IMR-90 (cell line): ENCODE results near the gene PLEKHJ1. TPM values are rescaled to one million over a fixed set of nuclear protein-coding genes. Genes with fewer than 3 reads are reported as not detected.
A peak's percentile ranks its signal among the peaks of the same experiment; 100 is the strongest.

Source experiments
- ATAC-seq: fragments of 200-7000 bp; cut with Tn5 transposase; 2 replicates; pipeline ENCODE4 v1.9.1; 2020; ENCODE audit warnings: low read depth, mild to moderate bottlenecking, moderate library complexity
- BruUV-seq: library from RNA; stranded (reverse); fragments of 400-500 nt; replicated peaks from 2 replicates; lab custom pipeline; 2021; lab: Mats Ljungman, UMichigan
- CTCF ChIA-PET: fragments of 300-600 bp; formaldehyde crosslinking; extraction: SDS; loops from one replicate; lab custom pipeline; 2021; ENCODE audit warnings: antibody characterized with exemption; lab: Yijun Ruan, JAX
- POLR2A ChIA-PET: fragments of 300-600 bp; sonication (Branson Sonifier 250); formaldehyde crosslinking; loops from one replicate; lab custom pipeline; 2022; ENCODE audit warnings: antibody characterized with exemption; ENCODE audit not compliant: unreplicated experiment; lab: Charles Lee
- DNase-seq: peaks from one replicate; pipeline ENCODE4 v3.0.0; 2013
- H2AFZ ChIP-seq: replicated peaks from 2 replicates; pipeline ENCODE3; 2013; ENCODE audit warnings: low read length, mild to moderate bottlenecking; ENCODE audit not compliant: poor library complexity
- H2AK5ac ChIP-seq: 2 replicates; pipeline ENCODE4 v1.6.1; 2013; ENCODE audit warnings: low read depth, low read length, inconsistent platforms
- H2AK9ac ChIP-seq: replicated peaks from 2 replicates; pipeline ENCODE3; 2013; ENCODE audit warnings: mild to moderate bottlenecking, low read depth, low read length, moderate library complexity; ENCODE audit not compliant: poor library complexity
- H2BK120ac ChIP-seq: 2 replicates; pipeline ENCODE4 v1.6.1; 2013; ENCODE audit warnings: low read depth, low read length, inconsistent platforms
- H2BK15ac ChIP-seq: 3 replicates; pipeline ENCODE4 v1.6.1; 2013; ENCODE audit warnings: low read depth, low read length, inconsistent platforms
- H2BK20ac ChIP-seq: 2 replicates; pipeline ENCODE4 v1.6.1; 2013; ENCODE audit warnings: low read depth, mild to moderate bottlenecking, inconsistent platforms, low read length, moderate library complexity
- H2BK5ac ChIP-seq: 2 replicates; pipeline ENCODE4 v1.6.1; 2013; ENCODE audit warnings: mild to moderate bottlenecking, low read depth, low read length, inconsistent platforms; ENCODE audit not compliant: poor library complexity, severe bottlenecking
- H3K14ac ChIP-seq: replicated peaks from 2 replicates; pipeline ENCODE4 v1.6.1; 2013; ENCODE audit warnings: low read depth, low read length, inconsistent platforms
- H3K18ac ChIP-seq: 2 replicates; pipeline ENCODE4 v1.6.1; 2013; ENCODE audit warnings: low read depth, low read length, control low read depth
- H3K23ac ChIP-seq: 2 replicates; pipeline ENCODE4 v1.6.1; 2013; ENCODE audit warnings: low read depth, low read length, inconsistent platforms
- H3K27ac ChIP-seq: 2 replicates; pipeline ENCODE4 v1.5.1; 2013; ENCODE audit warnings: mild to moderate bottlenecking, control low read depth, low read length; ENCODE audit not compliant: insufficient read depth
- H3K27me3 ChIP-seq: 2 replicates; pipeline ENCODE4 v1.6.1; 2013; ENCODE audit warnings: low read length; ENCODE audit not compliant: control insufficient read depth, insufficient read depth
- H3K36me3 ChIP-seq: 2 replicates; pipeline ENCODE4 v1.6.1; 2013; ENCODE audit warnings: low read length, mixed read lengths; ENCODE audit not compliant: control insufficient read depth, insufficient read depth
- H3K4ac ChIP-seq: 2 replicates; pipeline ENCODE4 v1.6.1; 2013; ENCODE audit warnings: low read depth, low read length, inconsistent platforms
- H3K4me1 ChIP-seq: 2 replicates; pipeline ENCODE4 v1.6.1; 2013; ENCODE audit warnings: low read length, mixed read lengths; ENCODE audit not compliant: control insufficient read depth, insufficient read depth
- H3K4me2 ChIP-seq: 2 replicates; pipeline ENCODE4 v1.6.1; 2013; ENCODE audit warnings: low read depth, mild to moderate bottlenecking, control low read depth, low read length, moderate library complexity
- H3K4me3 ChIP-seq: 2 replicates; pipeline ENCODE4 v1.5.1; 2013; ENCODE audit warnings: low read depth, mild to moderate bottlenecking, control low read depth, low read length, moderate library complexity; ENCODE audit not compliant: insufficient read depth
- H3K56ac ChIP-seq: 2 replicates; pipeline ENCODE4 v1.6.1; 2013; ENCODE audit warnings: low read length, inconsistent platforms; ENCODE audit not compliant: insufficient read depth; ENCODE audit errors: extremely low read depth
- H3K79me1 ChIP-seq, 2 experiments: 2 replicates each; pipeline ENCODE4 v1.6.1; 2013; ENCODE audit warnings: low read length in 2 of 2, inconsistent platforms in 1 of 2, low read depth in 1 of 2
- H3K9ac ChIP-seq: 2 replicates; pipeline ENCODE4 v1.6.1; 2013; ENCODE audit warnings: low read depth, low read length, control low read depth
- H3K9me1 ChIP-seq: 2 replicates; pipeline ENCODE4 v1.6.1; 2013; ENCODE audit warnings: low read length, inconsistent platforms; ENCODE audit not compliant: insufficient read depth
- H3K9me3 ChIP-seq: 2 replicates; pipeline ENCODE4 v1.6.1; 2013; ENCODE audit warnings: low read length; ENCODE audit not compliant: control insufficient read depth, insufficient read depth
- H4K20me1 ChIP-seq: 2 replicates; pipeline ENCODE4 v1.6.1; 2013; ENCODE audit warnings: low read length, inconsistent platforms; ENCODE audit not compliant: insufficient read depth
- H4K5ac ChIP-seq: 2 replicates; pipeline ENCODE4 v1.6.1; 2013; ENCODE audit warnings: mild to moderate bottlenecking, low read depth, low read length, control low read depth
- H4K8ac ChIP-seq, 2 experiments: 2 replicates each; pipeline ENCODE4 v1.6.1; 2013; ENCODE audit warnings: low read depth in 2 of 2, low read length in 2 of 2, control low read depth in 1 of 2, inconsistent platforms in 1 of 2
- H4K91ac ChIP-seq: 2 replicates; pipeline ENCODE4 v1.6.1; 2013; ENCODE audit warnings: low read depth, low read length, inconsistent platforms; ENCODE audit not compliant: insufficient read depth
- SMC3 ChIP-seq: fragments of 150-350 bp; IDR thresholded peaks from 2 replicates; pipeline ENCODE4 v1.6.1; 2016; ENCODE audit warnings: low read depth, mild to moderate bottlenecking, antibody characterized with exemption, low read length, moderate library complexity
- WGBS, 2 experiments: methylation state at CpG; one replicate each; pipeline versions ENCODE4 v1.1.5 to v1.1.7; 2013; ENCODE audit warnings: missing lambda C conversion rate in 2 of 2; ENCODE audit not compliant: insufficient read length in 1 of 2; ENCODE audit errors: extremely low coverage in 2 of 2; 5-methylcytosine and 5-hydroxymethylcytosine counted together
- dilution Hi-C: fragments of 300-500 bp; cut with HindIII; formaldehyde crosslinking; loops from one replicate; pipeline ENCODE4 v1.14.3; 2018; ENCODE audit warnings: low sequenced_read_pairs; ENCODE audit not compliant: unreplicated experiment
- in situ Hi-C: fragments of 300-500 bp; cut with MboI; formaldehyde crosslinking; loops from 3 replicates; pipeline ENCODE4 v1.14.3; 2019; ENCODE audit warnings: low sequenced_read_pairs, inconsistent platforms, mixed read lengths
- intact Hi-C: fragments of 100-400 bp; cut with micrococcal nuclease; formaldehyde crosslinking; loops from 2 replicates; pipeline ENCODE4 v1.10.0; 2022
- polyA plus RNA-seq, 3 experiments: library from polyadenylated mRNA; depleted of rRNA; stranded (reverse); fragments of >200 nt; gene quantifications; 2 replicates each; pipeline ENCODE4 v1.2.3, GENCODE V29; 2012; ENCODE audit warnings: low replicate concordance in 1 of 3
- total RNA-seq: library from RNA; depleted of rRNA; stranded (reverse); fragments of >200 nt; gene quantifications from 2 replicates; pipeline ENCODE4 v1.2.3, GENCODE V29; 2012
- TF ChIP-seq, protein P1 (sequence below): conservative IDR thresholded peaks from 2 replicates; pipeline ENCODE4 v1.5.1; 2012; ENCODE audit warnings: mild to moderate bottlenecking, low read depth, low read length, improper control_type of control experiment

The PLEKHJ1 gene
- total and polyA plus RNA-seq, 2 of the 4 experiments (the other 2 are of a cell fraction) = 31.7 to 62.8 TPM

DNA sequence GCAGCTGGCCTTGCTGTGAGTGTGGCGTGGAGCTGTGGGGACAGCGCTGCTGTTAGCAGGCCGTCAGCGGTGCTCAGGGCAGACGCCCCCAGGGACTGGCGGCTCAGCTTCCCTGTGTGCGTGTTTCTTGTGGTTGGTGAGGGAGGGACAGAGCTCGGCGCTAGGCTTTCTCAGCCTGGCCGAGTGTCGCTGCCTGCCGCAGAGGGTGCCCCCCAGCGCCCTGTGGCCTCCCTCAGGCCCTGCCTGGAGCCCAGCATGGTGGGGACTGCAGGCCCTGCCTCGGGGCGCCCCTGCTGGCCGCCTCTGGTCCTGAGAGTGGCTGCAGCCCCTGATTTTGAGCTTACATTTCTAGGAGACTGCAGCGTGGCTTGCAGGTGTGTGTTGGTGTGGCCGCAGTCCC lies 36.9 kb downstream of the PLEKHJ1 start:
- no peak overlapping the region for H3K14ac ChIP-seq
- H3K36me3 ChIP-seq = peaks cover 56% of the 10 kb centered on the region
- H2BK5ac ChIP-seq = no peak overlapping the region
- no peak overlapping the region for H4K5ac ChIP-seq
- H3K23ac ChIP-seq = no peak overlapping the region
- no peak overlapping the region for H3K4me2 ChIP-seq
- H3K79me1 ChIP-seq = peaks cover 19 to 88% of the 10 kb centered on the region in 2 experiments
- TF ChIP-seq, protein P1, sequence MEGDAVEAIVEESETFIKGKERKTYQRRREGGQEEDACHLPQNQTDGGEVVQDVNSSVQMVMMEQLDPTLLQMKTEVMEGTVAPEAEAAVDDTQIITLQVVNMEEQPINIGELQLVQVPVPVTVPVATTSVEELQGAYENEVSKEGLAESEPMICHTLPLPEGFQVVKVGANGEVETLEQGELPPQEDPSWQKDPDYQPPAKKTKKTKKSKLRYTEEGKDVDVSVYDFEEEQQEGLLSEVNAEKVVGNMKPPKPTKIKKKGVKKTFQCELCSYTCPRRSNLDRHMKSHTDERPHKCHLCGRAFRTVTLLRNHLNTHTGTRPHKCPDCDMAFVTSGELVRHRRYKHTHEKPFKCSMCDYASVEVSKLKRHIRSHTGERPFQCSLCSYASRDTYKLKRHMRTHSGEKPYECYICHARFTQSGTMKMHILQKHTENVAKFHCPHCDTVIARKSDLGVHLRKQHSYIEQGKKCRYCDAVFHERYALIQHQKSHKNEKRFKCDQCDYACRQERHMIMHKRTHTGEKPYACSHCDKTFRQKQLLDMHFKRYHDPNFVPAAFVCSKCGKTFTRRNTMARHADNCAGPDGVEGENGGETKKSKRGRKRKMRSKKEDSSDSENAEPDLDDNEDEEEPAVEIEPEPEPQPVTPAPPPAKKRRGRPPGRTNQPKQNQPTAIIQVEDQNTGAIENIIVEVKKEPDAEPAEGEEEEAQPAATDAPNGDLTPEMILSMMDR = peak; percentile 28; the same call in 1 of the 2 replicates
- no peak for TF ChIP-seq SMC3
- no peak overlapping the region for H3K56ac ChIP-seq
- no peaks in the 10 kb centered on the region for H3K27me3 ChIP-seq
- no TSS peak for BruUV-seq
- no peak overlapping the region for H3K4me3 ChIP-seq
- H2BK20ac ChIP-seq = no peak overlapping the region
- ChIA-PET POLR2A (no interaction called here), CTCF (no interaction called here)
- H2AK9ac ChIP-seq = no peak overlapping the region
- H3K9me1 ChIP-seq = peaks cover 6% of the 10 kb centered on the region
- intact Hi-C loops = no loop called here
- peaks cover 40% of the 10 kb centered on the region for H4K20me1 ChIP-seq
- H2AFZ ChIP-seq = peak overlapping the region; percentile 8
- no peak overlapping the region for H2AK5ac ChIP-seq
- DNase-seq (no peak), ATAC-seq (no peak)
- H3K4me1 ChIP-seq = peaks cover 2% of the 10 kb centered on the region; the same call in 1 of the 2 replicates
- dilution Hi-C loops = no loop called here
- H4K8ac ChIP-seq = no peak overlapping the region
- H3K18ac ChIP-seq = no peak overlapping the region
- H3K4ac ChIP-seq = no peak overlapping the region
- no peak overlapping the region for H3K9ac ChIP-seq
- no peak overlapping the region for H3K27ac ChIP-seq
- H3K9me3 ChIP-seq = no peaks in the 10 kb centered on the region
- no peak overlapping the region for H2BK15ac ChIP-seq
- H4K91ac ChIP-seq = no peak overlapping the region
- 83% methylated on average over 5 of the region's 18 CpGs; no CpG with 5 or more reads in 1 of the 2 experiments for WGBS, 2 experiments
- H2BK120ac ChIP-seq = no peak overlapping the region
- in situ Hi-C loops = no loop called here
